Measurements from ENCODE around the gene FOXP1.
A peak's percentile ranks its signal among the peaks of the same experiment; 100 is the strongest.

FOXP1 gene

GRCh38 chr3:71393093-71393492 is 190.4 kb downstream of the FOXP1 start:
- FAIRE-seq: peak; percentile 48

DNA sequence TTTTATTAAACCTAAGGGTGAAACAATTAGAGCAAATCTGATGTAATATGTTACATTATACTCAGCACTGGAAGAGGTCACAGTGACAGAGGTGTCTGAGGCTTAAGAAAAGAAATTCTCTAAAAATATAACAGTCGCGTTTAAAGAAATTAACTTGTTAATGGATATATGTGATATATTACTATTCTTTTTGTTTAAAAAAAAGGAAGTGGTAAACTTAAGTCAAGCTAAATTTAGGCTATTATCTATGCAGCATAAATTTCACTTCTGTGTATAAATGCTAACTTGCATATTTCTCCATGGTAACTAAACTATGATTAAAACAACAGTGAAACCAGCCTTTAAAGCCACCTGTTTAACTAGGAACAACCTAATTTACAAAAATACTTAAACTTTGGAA is 191.3 kb downstream of the FOXP1 start:
- FAIRE-seq: no peak

GRCh38 chr3:71391361-71391760 is 192.2 kb downstream of the FOXP1 start:
- FAIRE-seq: no peak

DNA sequence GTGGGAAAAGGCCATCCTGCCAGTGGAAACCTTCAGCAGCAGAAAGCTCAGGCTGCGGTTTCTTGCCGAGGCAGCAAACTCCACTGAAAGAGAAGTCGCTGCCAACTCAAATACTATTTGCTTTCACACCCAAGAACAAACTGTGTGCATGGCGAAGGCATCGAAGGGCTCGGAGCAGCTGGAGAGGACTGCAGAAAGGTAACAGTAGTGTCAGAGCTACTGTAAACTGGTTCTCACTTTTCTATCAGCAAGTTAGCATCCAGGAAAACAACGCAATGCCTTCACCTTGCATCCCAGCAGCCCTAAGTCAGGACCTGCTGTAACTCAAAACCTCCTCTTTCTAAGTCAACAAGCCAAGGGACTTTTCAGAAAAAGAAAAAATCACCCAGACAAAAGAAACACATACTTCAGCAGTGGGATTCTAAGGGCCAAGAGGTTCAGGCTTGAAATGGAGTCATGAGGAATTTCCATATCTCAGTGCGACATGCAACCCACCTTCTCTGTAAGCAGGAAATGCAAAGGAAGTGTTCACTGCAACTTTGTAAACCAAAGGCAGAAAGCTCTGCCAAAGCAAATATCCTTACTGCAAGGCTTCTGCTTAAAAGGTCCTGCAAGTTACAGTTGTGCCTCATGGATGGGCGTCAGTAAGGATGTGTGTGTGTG is 193.5 kb downstream of the FOXP1 start:
- no peak for FAIRE-seq

DNA sequence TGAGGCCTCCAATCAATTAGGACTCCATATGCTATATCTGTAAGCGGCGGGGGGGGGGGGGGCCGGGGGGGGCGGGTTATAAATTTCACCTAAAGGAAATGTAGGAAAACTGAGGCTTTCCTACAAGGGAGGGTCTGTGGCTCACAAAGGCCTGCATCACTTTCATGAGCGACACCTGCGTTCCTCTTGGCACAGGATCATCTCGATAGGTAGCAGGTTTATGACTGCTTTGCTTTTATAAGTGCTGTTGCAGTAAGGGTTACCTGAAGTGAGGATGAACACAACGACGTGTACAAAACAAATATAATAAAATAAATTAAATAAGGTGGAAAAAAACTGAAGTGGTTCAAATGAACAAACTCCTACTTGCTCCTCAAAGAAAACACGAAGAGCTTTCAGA is 194.3 kb downstream of the FOXP1 start:
- no peak for FAIRE-seq

- FAIRE-seq: peak; percentile 93
These were observed 194.9 kb downstream of the FOXP1 start for GRCh38 chr3:71388535-71389120.

- FAIRE-seq: no peak
These were observed 195.9 kb downstream of the FOXP1 start for GRCh38 chr3:71387586-71387985.

DNA sequence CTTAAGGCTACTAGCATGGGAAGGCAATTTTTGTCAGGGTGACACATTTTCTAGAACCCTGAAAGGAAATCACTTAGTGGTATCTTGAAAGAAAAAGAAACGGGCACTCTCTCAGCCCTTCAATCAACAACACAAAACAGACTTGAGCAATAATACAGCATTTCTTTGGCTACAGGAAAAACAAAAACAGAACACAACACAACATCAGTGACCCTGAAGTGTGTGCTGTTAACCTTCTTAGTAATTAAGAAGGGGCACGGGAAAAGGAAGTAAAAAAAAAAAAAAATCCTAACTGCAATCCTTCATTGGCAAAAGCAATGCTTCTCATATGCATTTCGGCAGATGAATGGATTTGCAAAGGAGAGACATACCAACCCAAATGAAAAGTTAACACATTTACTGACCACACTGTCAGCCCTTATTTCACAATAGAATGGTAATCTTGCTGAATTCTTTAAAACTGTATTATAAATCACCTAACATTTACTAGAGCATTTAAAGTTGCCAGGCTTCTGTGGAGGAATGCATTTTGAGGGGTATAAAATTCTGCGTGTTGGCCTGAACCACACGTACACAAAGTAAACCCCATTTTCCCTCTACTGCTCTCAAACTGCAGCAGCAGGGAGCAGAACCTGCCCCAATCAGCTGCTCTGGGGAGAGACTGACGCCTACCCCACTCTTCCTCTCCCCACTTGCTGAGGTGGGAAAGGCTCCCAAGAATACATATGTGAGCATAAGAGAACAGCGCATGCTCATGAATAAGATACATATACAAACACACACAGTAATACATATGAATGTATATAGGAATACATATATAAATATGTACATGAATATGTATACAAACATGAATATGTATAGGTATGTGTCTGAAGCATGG is 198.5 kb downstream of the FOXP1 start:
- no peak for FAIRE-seq

DNA sequence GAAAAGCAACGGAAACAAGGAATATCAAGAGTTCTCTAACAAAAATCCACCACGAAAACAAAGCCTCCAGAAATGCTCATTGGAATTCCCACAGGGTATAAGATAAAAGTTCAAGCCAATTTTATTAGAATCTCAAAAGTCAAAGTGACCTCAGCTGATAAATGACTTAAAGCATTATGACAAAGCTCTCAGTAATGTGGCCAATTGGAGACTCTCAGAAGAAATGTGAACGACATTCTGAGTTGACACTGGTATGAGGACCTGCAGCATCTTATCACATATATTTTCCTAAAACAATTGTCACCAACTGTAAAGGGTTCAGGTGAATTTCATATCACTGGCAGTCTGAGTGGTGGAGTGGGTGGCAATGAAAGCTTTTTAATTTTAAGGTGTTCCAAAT is 199.1 kb downstream of the FOXP1 start:
- no peak for FAIRE-seq

DNA sequence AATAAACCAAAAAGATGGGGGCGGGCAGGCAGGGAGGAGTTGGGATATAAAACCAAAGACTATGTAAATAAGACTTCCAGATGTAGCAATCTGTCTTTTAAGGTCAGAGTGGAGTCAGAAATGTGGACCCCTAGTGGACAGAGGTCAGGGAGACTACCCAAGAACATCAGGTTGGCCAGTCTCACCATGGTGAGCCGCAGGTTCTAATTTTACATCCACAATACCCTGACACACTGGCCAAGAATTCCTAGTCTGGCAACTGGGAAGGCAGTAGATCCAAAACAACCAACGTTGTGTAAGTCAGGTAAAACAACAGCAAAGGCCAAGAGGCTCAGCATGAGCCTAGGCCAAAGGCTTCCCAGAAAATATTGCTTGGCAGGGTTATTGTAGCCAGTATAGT is 203.4 kb downstream of the FOXP1 start:
- no peak for FAIRE-seq

DNA sequence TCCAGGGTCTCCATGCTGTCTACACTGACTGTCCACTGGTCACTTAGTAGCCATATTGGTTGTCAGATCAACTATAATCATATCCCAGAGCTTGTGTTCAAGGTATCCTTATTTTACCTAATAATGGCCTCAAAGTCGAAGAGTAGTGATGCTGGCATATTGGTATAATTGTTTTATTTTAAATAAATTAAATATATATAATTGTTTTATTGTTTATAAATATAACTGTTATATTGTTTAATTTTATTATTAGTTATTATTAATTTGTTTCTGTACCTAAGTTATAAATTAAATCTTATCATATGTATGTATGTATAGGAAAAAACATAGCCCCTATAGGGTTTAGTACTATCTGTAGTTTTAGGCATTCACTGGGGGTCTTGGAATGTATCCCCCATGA is 205.0 kb downstream of the FOXP1 start:
- FAIRE-seq: no peak

DNA sequence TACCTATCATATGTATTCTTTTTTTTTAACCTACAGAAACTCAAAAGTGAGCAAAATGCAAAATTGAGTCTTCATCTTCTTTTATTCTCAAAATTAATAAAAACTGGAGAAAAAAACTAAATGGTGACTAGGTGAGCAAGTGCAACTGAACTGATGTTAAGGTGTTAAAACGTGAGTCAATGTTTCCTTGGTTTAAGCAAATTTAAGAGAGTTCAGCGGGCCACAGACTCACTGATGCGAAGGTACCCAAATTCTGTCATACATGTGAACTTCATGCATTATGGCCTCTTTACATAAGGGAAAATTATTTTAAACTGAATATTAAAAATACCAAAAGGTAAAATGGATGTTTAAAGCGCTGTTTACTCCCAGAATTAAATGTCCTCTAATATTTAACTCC is 206.6 kb downstream of the FOXP1 start:
- no peak for FAIRE-seq

GRCh38 chr3:71376503-71376902 is 207.0 kb downstream of the FOXP1 start:
- no peak for FAIRE-seq

DNA sequence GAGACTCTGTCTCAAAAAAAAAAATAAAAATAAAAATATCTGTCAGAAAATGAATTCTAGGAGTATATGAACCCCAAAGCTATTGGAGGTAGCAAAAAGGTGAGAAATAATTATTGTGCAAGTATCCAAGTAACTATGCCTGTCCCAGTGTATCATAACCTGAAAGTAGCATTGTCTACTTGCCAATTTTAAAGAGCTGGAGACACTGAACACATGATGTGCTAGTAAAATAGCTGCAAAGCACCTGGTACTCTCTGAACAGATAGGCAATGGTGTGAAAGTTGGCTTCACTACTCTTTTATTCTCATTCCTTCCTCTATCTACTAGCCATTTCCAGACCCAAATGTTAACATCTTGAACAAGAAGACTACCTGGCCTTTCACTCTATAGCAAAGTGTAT is 208.9 kb downstream of the FOXP1 start:
- no peak for FAIRE-seq

GRCh38 chr3:71372911-71373637 is 210.5 kb downstream of the FOXP1 start:
- no peak for FAIRE-seq

- FAIRE-seq: no peak
These were observed 211.2 kb downstream of the FOXP1 start for GRCh38 chr3:71372241-71372768.

DNA sequence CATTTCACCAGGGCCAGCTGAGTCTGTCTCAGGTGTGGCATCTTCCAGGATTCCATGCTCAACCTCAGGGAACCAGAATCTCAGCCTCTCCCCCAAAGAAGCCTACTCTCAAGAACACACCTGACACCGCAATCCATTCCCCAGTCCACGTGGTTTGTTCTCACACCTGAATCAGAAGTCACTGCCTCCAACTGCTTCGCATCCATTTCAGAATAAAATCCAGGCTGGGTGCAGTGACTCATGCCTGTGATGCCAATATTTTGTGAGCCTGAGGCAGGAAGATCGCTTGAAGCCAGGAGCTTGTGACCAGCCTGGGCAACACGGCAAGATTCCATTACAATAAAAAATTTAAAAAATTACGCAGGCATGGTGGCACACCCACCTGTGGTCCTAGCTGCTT is 212.2 kb downstream of the FOXP1 start:
- no peak for FAIRE-seq

DNA sequence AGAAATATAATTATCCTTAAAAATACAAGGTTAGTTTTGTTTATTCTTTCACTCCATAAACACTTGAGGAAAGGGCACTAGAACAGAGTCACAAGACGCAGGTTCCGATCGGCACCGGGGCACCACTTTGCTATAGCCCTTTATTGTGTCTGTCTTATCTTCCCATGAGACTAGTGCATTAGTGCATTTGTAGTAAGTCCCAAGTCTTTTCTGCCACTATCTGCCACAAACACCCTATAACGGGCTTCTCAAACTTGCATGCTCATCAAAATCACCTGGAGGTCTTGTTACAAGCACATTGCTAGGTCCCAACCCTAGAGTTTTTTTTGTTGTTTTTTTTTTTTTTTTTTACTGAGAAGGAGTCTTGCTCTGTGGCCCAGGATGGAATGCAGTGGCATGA is 213.1 kb downstream of the FOXP1 start:
- no peak for FAIRE-seq

DNA sequence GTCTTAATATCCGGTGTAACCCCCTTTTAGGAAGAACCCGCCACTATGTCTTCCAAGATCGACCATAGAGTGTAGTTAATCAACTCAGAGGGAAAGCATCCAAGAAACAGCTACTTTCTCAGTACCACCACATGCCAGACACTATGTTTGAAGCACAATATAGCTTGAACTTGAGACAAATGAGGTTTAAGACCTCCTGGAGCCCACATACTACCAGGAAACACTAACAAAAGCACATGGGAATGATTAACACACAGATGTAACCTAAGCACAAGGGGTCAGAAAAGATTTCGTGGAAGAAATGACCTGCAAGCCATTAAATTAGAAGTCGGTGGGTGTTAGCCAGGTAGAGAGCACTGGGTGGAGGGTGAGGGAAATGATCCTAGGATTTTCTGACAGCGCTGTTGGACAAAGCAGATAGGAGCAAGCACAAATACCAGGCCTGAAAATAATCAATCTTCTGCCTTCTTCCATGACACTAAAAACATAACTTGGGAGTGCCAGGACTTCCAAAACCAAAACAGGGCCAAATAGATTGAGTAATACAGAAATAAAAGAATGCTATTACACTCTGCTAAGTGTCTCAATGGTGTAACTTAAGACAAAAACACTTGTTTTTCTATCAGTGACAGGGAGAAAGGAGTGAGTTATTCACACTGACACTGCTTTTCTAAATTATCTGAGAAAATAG is 213.7 kb downstream of the FOXP1 start:
- no peak for FAIRE-seq

DNA sequence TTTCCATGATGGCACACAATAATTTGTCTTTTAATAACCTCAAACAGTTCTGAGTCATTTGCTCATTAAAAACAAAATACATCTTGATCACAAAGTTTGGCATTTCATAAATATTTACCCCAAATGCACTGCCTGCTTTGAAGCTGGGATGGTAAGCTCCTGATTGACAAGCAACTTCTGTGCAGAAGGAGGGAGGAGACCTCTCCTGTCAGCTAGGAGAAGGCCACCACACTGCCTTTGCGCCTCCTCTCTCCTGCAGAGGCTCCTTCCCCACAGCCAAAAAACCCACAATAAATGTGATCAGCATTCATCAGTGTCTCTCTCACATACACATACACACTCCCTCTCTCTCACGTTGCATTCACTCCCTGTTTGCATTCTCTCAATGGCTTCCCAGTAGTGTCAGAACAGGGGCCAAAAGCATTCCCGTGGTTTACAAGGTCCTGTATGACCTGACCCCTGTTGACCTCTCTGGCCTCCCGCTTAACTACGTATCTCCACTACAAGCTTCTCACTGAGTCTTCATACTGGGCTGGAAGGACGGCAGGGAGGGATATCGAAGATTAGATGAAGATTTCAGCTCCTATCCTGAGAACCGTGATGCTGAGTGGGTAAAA is 216.4 kb downstream of the FOXP1 start:
- FAIRE-seq: no peak

GRCh38 chr3:71361334-71361890 is 222.1 kb downstream of the FOXP1 start:
- no peak for FAIRE-seq

DNA sequence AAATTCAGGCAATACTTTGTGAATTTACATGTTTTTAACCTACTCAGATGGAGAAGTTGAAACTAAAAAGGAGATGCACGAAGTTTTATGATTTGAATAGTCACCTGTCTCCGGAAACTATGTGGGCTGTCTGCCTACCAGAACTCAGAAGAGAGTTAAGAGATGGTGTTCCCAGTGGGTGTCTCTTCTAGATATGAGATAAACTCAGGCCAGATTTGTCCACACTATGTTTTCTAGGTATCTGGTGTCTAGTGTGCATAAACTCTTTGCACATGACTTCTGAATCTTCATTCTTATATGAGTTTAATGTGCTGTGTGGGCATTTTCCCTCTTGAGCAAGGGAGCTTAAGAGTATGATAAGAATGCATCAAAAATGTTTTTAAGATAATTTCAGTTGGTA is 222.8 kb downstream of the FOXP1 start:
- FAIRE-seq: no peak

All from endometrium (tissue), 2 donors.